ENCODE measurements around the gene LMAN2L.

Gene LMAN2L

DNA sequence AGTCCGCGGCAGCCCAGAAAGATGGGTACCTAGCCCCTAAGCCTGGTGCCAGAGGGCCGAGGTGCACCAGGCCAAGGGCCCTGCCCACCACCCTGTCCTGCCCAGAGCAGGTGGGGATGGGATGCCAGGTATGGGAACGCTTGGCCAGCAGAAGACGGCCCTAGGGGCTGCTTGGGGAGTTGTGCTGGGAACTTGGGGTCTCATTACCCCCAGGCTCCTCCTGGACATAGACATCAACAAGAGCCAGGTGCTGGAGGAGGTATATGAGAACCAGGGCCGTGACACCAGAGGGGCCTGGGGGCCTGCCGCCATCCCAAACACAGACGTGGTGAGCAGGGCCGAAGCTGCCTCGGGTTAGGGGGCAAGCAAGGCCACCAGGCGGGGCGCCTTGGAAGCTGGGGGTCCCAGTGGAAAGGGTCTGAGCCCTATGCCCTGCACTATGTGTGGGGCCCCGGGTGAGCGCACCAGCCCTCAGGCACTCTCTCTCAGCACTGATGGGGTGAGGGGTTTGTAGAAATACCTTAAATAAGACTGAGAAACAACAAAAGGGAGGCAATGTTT lies 50.4 kb downstream of the LMAN2L start:
- peaks cover 0 to 5% of the 10 kb centered on the region in 2 donors for H3K27me3 ChIP-seq (ENCODE audit: control insufficient read depth in 1 of 2, insufficient read depth in 2 of 2, low read length in 2 of 2)
- no peaks in the 10 kb centered on the region for H3K36me3 ChIP-seq (ENCODE audit: insufficient read depth, low read length)
- H3K4me1 ChIP-seq (ENCODE audit: insufficient read depth, low read length): no peaks in the 10 kb centered on the region
- no peak overlapping the region for H3K27ac ChIP-seq (ENCODE audit: low read depth, low read length)
- no peaks in the 10 kb centered on the region for H3K9me3 ChIP-seq (ENCODE audit: low read length)
- H3K9ac ChIP-seq (ENCODE audit: low read length): no peak overlapping the region
- H3K4me3 ChIP-seq (ENCODE audit: low read depth in 1 of 2, low read length in 2 of 2): no peak overlapping the region

DNA sequence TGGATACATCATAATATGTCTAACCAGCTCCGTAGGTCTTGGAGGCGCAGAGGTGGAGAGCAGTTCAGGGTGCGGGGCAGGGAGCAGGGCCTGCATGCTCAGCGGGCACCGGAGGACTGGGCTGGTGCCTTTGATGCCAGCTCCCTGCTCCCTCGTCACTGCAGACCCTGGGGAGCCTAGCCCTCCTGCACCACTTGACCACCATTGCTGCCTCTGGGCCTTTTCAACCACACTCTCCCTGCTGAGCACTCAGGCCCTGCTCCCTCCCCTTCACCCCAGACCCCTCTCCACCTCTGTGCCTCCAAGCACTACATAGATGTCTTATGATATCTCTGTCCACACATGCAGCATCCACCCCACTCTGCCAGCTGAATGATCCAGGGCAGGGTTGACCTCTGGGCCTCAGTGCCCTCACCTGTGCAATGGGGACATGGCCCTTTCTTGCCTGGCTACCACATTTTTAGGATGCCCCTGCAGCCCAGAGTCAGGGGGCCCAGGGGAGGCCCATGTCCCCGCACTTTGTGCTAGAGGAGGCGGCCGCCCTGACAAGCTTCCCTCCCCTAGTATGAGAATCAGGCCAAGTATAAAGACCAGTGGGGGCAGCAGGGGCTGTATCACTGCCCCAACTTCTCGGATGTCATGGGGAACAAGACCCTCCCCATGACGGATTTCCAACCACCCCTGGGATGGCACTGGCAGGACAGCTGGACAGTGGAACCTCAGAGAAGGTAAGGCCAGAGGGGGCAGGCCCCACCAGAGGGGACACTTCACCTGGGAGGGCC lies 51.0 kb downstream of the LMAN2L start:
- H3K9ac ChIP-seq (ENCODE audit: low read length): no peak overlapping the region

DNA sequence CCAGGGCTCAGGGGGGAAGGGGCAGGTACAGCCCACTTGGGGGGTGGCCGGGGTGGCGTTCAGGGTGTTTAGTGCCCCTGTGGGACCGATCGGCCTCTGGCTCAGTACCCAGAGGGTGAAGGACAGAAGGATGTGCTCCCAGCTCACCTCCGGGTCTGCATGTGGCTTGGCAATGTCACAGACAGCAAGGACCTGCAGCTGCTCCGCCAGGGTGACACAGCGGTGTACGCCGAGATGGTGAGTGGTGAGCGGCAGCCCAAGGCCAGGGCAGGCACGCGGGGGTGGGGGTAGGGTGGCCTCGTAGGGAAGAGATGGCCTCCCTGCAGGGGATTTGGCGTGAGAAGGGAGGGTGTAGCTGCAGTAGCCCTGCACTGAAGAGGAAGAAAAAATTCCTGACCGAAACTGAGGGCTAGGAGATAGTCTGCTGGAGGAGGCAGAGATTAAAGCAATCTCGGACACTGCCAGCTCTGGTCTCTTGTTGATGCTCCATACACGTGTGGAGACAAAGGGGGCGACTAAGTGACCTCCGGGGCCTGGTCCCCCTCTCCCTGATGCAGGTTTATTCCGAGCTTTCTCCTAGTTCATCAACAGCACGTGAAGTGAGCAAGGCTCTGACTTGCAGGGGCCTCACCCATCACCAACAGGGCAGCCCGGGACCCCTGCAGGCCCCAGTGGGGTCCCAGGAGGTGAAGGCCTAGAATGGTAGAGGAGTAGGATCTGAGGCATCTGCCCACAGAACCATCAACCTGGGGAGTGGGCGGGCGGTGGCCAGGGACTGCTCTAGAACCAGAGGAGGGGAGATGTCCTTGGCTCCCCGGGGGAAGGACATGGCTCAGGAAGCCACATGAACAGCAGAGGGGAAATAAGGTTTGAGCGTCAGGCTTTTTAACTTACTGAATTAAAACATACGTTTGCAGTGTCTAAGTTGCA lies 51.9 kb downstream of the LMAN2L start:
- no peak overlapping the region for H3K27ac ChIP-seq (ENCODE audit: low read depth, low read length)
- no peaks in the 10 kb centered on the region for H3K4me1 ChIP-seq (ENCODE audit: insufficient read depth, low read length)
- H3K27me3 ChIP-seq (ENCODE audit: control insufficient read depth in 1 of 2, insufficient read depth in 2 of 2, low read length in 2 of 2): peaks cover 0 to 5% of the 10 kb centered on the region in 2 donors
- no peaks in the 10 kb centered on the region for H3K9me3 ChIP-seq (ENCODE audit: low read length)
- H3K9ac ChIP-seq (ENCODE audit: low read length): no peak overlapping the region
- no peak overlapping the region for H3K4me3 ChIP-seq (ENCODE audit: low read depth in 1 of 2, low read length in 2 of 2)
- H3K36me3 ChIP-seq (ENCODE audit: insufficient read depth, low read length): no peaks in the 10 kb centered on the region

More for the DNA sequence above, 51.0 kb downstream of the LMAN2L start:
- no peaks in the 10 kb centered on the region for H3K4me1 ChIP-seq (ENCODE audit: insufficient read depth, low read length)
- peaks cover 0 to 5% of the 10 kb centered on the region in 2 donors for H3K27me3 ChIP-seq (ENCODE audit: control insufficient read depth in 1 of 2, insufficient read depth in 2 of 2, low read length in 2 of 2)
- no peak overlapping the region for H3K4me3 ChIP-seq (ENCODE audit: low read depth in 1 of 2, low read length in 2 of 2)
- no peaks in the 10 kb centered on the region for H3K36me3 ChIP-seq (ENCODE audit: insufficient read depth, low read length)
- H3K9me3 ChIP-seq (ENCODE audit: low read length): no peaks in the 10 kb centered on the region
- no peak overlapping the region for H3K27ac ChIP-seq (ENCODE audit: low read depth, low read length)

DNA sequence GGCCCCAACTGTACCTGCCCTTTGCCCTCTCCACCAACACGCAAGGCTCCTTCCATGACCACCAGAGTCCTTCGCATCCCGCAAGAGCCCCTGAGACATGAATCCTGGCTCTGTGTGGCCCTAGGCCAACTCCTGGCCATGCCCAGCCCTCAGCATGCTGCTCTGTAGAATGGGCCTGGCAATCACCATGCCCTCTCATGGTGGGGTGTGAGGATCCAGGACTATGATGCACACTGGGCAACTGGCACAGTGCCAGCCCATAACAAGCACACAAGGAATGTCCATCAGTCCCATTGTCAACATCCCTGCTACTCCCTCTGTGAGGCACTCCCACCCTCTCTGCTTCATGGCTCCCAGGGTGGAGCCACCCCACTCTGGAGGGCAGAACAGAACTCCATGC lies 52.6 kb downstream of the LMAN2L start:
- H3K9ac ChIP-seq (ENCODE audit: low read length): no peak overlapping the region
- H3K4me1 ChIP-seq (ENCODE audit: insufficient read depth, low read length): no peaks in the 10 kb centered on the region
- peaks cover 0 to 5% of the 10 kb centered on the region in 2 donors for H3K27me3 ChIP-seq (ENCODE audit: control insufficient read depth in 1 of 2, insufficient read depth in 2 of 2, low read length in 2 of 2)
- H3K36me3 ChIP-seq (ENCODE audit: insufficient read depth, low read length): no peaks in the 10 kb centered on the region
- no peak overlapping the region for H3K4me3 ChIP-seq (ENCODE audit: low read depth in 1 of 2, low read length in 2 of 2)
- no peak overlapping the region for H3K27ac ChIP-seq (ENCODE audit: low read depth, low read length)
- no peaks in the 10 kb centered on the region for H3K9me3 ChIP-seq (ENCODE audit: low read length)

DNA sequence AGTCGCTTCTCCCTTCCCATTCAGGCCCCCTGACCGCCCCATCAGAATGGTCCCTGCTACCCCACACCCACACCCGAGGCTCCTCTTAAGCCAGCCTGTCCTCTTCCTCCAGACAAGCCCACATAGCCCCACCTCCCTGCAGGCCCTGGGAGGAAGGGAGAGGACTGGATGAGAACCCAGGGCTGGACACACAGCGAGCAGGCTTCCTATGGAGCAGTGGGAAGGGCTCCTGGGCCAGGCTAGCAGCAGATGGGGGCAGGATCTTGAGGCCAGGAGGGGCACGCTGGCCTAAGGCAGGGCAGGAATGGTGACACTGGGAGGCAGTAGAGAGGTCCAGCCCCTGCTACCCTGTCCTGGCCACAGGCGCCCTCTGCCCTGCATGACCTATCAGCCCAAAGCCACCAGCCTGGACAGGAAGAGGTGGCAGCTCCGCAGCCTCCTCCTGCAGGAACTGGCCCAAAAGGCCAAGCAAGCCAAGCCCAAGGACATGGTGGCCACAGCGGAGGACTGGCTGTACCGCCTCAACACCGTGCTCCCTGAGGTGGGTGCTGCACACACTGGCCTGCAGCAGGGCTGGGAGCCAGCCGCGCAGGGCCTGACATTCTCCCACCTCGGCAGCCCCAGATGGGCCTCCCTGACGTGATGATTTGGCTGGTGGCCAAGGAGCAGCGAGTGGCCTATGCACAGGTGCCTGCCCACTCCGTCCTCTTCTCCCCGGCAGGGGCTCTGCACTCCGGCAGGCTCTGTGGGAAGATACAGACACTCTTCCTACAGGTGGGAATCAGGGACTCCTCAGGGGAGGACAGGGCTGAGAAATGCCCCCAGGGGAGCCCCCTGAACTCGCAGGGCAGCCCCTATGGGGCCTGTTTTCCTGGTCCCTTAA lies 54.0 kb downstream of the LMAN2L start:
- Histone ChIP-seq H3K4me1 (ENCODE audit: insufficient read depth, low read length) (no peaks in the 10 kb centered on the region), H3K27ac (ENCODE audit: low read depth, low read length) (no peak overlapping the region), H3K9me3 (ENCODE audit: low read length) (no peaks in the 10 kb centered on the region), H3K4me3 (ENCODE audit: low read depth in 1 of 2, low read length in 2 of 2) (no peak overlapping the region), H3K36me3 (ENCODE audit: insufficient read depth, low read length) (no peaks in the 10 kb centered on the region), H3K9ac (ENCODE audit: low read length) (no peak overlapping the region), H3K27me3 (ENCODE audit: control insufficient read depth in 1 of 2, insufficient read depth in 2 of 2, low read length in 2 of 2) (peaks cover 0 to 5% of the 10 kb centered on the region in 2 donors)

DNA sequence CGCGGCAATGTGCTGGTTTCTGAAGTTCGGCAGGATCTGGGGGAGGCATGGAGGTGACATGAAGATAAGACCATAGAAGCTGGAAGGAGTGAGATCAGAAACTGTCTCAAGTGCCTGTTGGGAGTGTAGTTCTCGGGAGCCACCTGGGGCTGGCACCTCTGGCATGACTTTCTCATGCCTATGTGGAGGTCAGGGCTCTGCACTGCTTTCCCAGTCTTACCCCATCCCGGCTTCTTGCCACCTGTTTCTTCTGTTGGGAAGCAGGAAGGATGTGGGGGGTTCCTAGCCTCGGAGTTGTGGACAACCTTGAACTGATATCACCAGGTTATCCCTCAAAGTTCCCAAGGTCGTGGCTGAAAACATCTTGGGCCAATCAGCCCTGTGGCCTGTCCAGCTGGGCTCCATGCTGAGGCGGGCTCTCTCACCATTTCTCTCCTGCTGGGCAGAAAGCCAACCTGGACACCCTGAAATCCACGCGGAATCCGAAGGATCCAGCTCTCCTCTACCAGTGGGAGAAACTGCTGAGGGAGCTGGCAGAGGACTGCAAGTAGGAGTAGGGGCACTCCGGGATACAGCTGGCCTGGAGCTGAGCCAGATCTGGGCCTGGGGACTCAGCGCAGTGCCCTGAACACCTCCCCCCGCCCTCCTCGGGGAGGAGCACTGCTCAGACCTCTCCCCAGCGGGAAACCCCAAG lies 54.8 kb downstream of the LMAN2L start:
- H3K36me3 ChIP-seq (ENCODE audit: insufficient read depth, low read length): no peaks in the 10 kb centered on the region

DNA sequence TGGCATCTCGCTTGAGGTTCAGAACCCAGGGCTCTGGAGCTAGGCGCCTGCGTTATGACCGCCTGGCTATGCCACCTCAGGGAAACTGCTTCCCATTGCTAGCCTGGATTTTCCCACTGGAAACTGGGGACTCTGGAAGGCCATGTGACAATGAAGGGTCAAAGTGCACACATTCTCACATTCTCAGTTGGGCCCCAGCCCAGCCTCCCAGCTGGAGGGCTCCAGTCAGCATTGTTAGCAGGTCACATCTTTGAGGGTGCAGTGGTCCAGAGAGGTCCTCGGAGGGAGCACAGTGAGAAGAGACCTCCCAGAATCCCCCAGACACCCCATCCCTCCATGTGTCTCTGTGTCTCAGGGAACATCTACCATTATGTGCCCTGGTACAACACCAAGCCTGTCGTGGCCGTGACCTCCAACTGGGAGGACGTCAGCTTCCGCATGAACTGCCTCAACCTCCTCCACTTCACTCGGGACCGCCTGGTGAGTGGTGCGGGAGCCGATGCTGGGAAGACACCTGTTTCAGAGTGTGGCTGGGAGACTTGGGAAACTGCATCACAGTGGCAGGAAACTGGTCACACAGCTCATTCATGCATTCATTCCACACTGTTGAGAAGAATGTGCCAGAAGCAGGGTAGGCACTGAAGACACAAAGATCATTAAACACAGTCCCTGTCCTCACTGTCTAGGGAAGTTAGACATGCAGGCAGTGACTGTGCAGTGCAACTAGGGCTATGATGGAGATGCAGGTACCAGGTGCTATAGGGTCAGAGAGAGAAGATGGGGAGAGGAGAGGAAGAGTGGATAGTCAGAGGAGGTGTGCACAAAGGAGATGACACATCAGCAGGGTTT lies 55.7 kb downstream of the LMAN2L start:
- no peaks in the 10 kb centered on the region for H3K9me3 ChIP-seq (ENCODE audit: low read length)

More for the DNA sequence above, 54.8 kb downstream of the LMAN2L start:
- Histone ChIP-seq H3K27me3 (ENCODE audit: control insufficient read depth in 1 of 2, insufficient read depth in 2 of 2, low read length in 2 of 2) (peaks cover 0 to 5% of the 10 kb centered on the region in 2 donors), H3K9me3 (ENCODE audit: low read length) (no peaks in the 10 kb centered on the region), H3K27ac (ENCODE audit: low read depth, low read length) (no peak overlapping the region), H3K4me3 (ENCODE audit: low read depth in 1 of 2, low read length in 2 of 2) (no peak overlapping the region), H3K9ac (ENCODE audit: low read length) (no peak overlapping the region), H3K4me1 (ENCODE audit: insufficient read depth, low read length) (no peaks in the 10 kb centered on the region)

DNA sequence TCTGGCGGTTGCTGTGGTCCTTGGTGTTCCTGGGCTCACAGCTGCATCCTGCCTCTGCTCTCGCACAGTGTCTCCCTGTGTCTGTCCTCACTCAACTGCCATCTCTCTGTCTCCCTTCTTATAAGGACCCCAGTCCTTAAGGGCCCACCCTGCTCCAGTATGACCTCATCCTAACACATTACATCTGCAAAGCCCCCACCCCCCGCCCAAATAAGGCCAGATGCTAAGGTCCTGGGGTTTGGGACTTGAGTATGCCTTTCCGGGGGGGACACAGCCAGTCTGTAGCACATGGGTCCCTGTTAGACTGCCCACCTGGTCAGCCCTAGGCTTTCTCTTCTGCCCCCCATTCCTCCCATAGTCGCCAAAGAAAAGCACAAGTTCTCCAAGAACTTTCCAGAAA lies 56.6 kb downstream of the LMAN2L start:
- H3K9ac ChIP-seq (ENCODE audit: low read length): no peak overlapping the region
- H3K4me1 ChIP-seq (ENCODE audit: insufficient read depth, low read length): no peaks in the 10 kb centered on the region
- H3K9me3 ChIP-seq (ENCODE audit: low read length): no peaks in the 10 kb centered on the region
- H3K36me3 ChIP-seq (ENCODE audit: insufficient read depth, low read length): no peaks in the 10 kb centered on the region
- peaks cover 0 to 5% of the 10 kb centered on the region in 2 donors for H3K27me3 ChIP-seq (ENCODE audit: control insufficient read depth in 1 of 2, insufficient read depth in 2 of 2, low read length in 2 of 2)
- no peak overlapping the region for H3K4me3 ChIP-seq (ENCODE audit: low read depth in 1 of 2, low read length in 2 of 2)
- no peak overlapping the region for H3K27ac ChIP-seq (ENCODE audit: low read depth, low read length)

More for the DNA sequence above, 55.7 kb downstream of the LMAN2L start:
- Histone ChIP-seq H3K27ac (ENCODE audit: low read depth, low read length) (no peak overlapping the region), H3K9ac (ENCODE audit: low read length) (no peak overlapping the region), H3K36me3 (ENCODE audit: insufficient read depth, low read length) (no peaks in the 10 kb centered on the region), H3K27me3 (ENCODE audit: control insufficient read depth in 1 of 2, insufficient read depth in 2 of 2, low read length in 2 of 2) (peaks cover 0 to 5% of the 10 kb centered on the region in 2 donors), H3K4me1 (ENCODE audit: insufficient read depth, low read length) (no peaks in the 10 kb centered on the region), H3K4me3 (ENCODE audit: low read depth in 1 of 2, low read length in 2 of 2) (no peak overlapping the region)

DNA sequence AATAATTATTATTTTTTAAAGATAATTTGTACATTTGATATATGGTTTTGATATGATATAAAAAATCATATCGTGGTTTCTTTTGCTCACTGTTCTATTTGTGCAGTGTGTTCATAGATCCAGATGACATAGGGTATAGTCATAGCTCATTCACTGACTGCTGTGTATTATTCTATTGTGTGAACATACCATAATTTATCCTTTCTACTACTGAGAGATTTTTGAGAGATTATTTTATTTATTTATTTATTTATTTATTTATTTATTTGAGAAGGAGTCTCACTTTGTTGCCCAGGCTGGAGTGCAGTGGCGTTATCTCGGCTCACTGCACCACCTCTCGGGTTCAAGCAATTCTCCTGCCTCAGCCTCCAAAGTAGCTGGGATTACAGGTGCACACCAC lies 58.3 kb downstream of the LMAN2L start:
- H3K9ac ChIP-seq (ENCODE audit: low read length): no peak overlapping the region
- H3K9me3 ChIP-seq (ENCODE audit: low read length): no peaks in the 10 kb centered on the region
- H3K4me3 ChIP-seq (ENCODE audit: low read depth in 1 of 2, low read length in 2 of 2): no peak overlapping the region
- H3K4me1 ChIP-seq (ENCODE audit: insufficient read depth, low read length): no peaks in the 10 kb centered on the region
- no peaks in the 10 kb centered on the region for H3K36me3 ChIP-seq (ENCODE audit: insufficient read depth, low read length)
- H3K27me3 ChIP-seq (ENCODE audit: control insufficient read depth in 1 of 2, insufficient read depth in 2 of 2, low read length in 2 of 2): no peaks in the 10 kb centered on the region
- no peak overlapping the region for H3K27ac ChIP-seq (ENCODE audit: low read depth, low read length)
